Calu3 (cell line): Measurements from ENCODE around the gene TTC28. TPM values are rescaled to one million over a fixed set of nuclear protein-coding genes. Genes with fewer than 3 reads are reported as not detected.
"Not testable (repeated sequence)": the region's sequence is repeated elsewhere in the genome, so short reads cannot be mapped to it uniquely, and the experiment has no call there.

Source experiments
- BruUV-seq: library from RNA; stranded (reverse); fragments of 400-500 nt; replicated peaks from 2 replicates; lab custom pipeline; 2021; lab: Mats Ljungman, UMichigan
- CTCF ChIA-PET: fragments of 300-600 bp; sonication (Branson Sonifier 250); formaldehyde crosslinking; loops from one replicate; lab custom pipeline; 2022; ENCODE audit warnings: antibody characterized with exemption; lab: Charles Lee
- DNase-seq: peaks from one replicate; pipeline ENCODE4 v3.0.0; 2022
- H3K27ac Mint-ChIP-seq: one replicate; pipeline ENCODE4 v1.8.0; 2022; ENCODE audit warnings: mixed read lengths; ENCODE audit not compliant: unreplicated experiment
- H3K27me3 Mint-ChIP-seq: one replicate; pipeline ENCODE4 v1.8.0; 2022; ENCODE audit warnings: mixed read lengths; ENCODE audit not compliant: unreplicated experiment
- H3K36me3 Mint-ChIP-seq: one replicate; pipeline ENCODE4 v1.8.0; 2022; ENCODE audit warnings: mild to moderate bottlenecking, moderate library complexity, mixed read lengths; ENCODE audit not compliant: insufficient read depth, unreplicated experiment
- H3K4me1 Mint-ChIP-seq: one replicate; pipeline ENCODE4 v1.8.0; 2022; ENCODE audit warnings: mild to moderate bottlenecking, low read depth, mixed read lengths; ENCODE audit not compliant: unreplicated experiment
- H3K4me3 Mint-ChIP-seq: one replicate; pipeline ENCODE4 v1.8.0; 2022; ENCODE audit warnings: mild to moderate bottlenecking, low read depth, moderate library complexity, mixed read lengths; ENCODE audit not compliant: unreplicated experiment
- H3K9me3 Mint-ChIP-seq: one replicate; pipeline ENCODE4 v1.8.0; 2022; ENCODE audit warnings: low read depth, mixed read lengths; ENCODE audit not compliant: unreplicated experiment
- intact Hi-C: fragments of 100-400 bp; cut with micrococcal nuclease; formaldehyde crosslinking; loops from one replicate; pipeline ENCODE4 v1.10.0; 2022; ENCODE audit not compliant: unreplicated experiment
- total RNA-seq: library from RNA; stranded (reverse); gene quantifications from 2 replicates; pipeline ENCODE4 v1.2.3, GENCODE V29; 2022
- TF ChIP-seq, protein P1 (sequence below): fragments of 200-600 bp; IDR thresholded peaks from one replicate; pipeline ENCODE4 v1.8.0; 2022; ENCODE audit warnings: antibody characterized with exemption; ENCODE audit not compliant: unreplicated experiment

The TTC28 gene
- total RNA-seq, 1 experiment from 2014 or later, result 5.2 TPM

DNA sequence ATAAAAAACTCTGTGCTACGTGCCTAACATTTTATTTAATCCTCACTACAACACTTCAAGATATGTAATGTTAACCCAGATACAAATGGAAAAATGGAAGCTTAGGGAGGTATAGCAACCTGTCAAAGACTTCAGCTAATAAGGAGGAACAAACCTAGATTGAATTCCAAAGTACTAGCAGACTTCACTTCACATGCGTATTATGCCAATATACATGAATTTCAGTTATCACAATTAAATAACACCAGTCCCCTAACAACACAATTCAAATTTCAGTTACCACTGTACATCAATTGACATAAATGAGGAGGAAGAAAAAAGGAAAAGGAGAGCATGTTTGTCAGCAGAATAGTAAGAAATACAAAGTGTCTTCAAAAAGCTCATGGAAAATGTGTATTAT, 60.4 kb downstream of the TTC28 start:
- CTCF ChIA-PET, result no interaction called here
- Mint-ChIP-seq H3K9me3 (no peaks in the 10 kb centered on the region), H3K27me3 (peaks cover 3% of the 10 kb centered on the region), H3K27ac (no peak overlapping the region), H3K4me1 (no peaks in the 10 kb centered on the region), H3K4me3 (no peak overlapping the region), H3K36me3 (no peaks in the 10 kb centered on the region)
- intact Hi-C loops, result no loop called here
- TF ChIP-seq, protein P1, sequence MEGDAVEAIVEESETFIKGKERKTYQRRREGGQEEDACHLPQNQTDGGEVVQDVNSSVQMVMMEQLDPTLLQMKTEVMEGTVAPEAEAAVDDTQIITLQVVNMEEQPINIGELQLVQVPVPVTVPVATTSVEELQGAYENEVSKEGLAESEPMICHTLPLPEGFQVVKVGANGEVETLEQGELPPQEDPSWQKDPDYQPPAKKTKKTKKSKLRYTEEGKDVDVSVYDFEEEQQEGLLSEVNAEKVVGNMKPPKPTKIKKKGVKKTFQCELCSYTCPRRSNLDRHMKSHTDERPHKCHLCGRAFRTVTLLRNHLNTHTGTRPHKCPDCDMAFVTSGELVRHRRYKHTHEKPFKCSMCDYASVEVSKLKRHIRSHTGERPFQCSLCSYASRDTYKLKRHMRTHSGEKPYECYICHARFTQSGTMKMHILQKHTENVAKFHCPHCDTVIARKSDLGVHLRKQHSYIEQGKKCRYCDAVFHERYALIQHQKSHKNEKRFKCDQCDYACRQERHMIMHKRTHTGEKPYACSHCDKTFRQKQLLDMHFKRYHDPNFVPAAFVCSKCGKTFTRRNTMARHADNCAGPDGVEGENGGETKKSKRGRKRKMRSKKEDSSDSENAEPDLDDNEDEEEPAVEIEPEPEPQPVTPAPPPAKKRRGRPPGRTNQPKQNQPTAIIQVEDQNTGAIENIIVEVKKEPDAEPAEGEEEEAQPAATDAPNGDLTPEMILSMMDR, result no peak
- no TSS peak for BruUV-seq
- no peak for DNase-seq

DNA sequence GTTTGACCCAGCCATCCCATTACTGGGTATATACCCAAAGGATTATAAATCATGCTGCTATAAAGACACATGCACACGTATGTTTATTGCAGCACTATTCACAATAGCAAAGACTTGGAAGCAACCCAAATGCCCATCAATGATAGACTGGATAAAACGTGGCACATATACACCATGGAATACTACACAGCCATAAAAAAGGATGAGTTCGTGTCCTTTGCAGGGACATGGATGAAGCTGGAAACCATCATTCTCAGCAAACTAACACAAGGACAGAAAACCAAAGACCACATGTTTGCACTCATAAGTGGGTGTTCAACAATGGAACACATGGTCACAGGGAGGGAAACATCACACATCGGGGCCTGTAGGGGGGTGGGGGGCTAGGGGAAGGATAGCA, 64.2 kb downstream of the TTC28 start:
- BruUV-seq, H3K9me3 Mint-ChIP-seq, CTCF ChIA-PET, H3K27ac Mint-ChIP-seq, H3K36me3 Mint-ChIP-seq, H3K4me3 Mint-ChIP-seq, intact Hi-C loops, DNase-seq, H3K4me1 Mint-ChIP-seq: not testable (repeated sequence)
- H3K27me3 Mint-ChIP-seq, result peaks cover 40% of the 10 kb centered on the region

DNA sequence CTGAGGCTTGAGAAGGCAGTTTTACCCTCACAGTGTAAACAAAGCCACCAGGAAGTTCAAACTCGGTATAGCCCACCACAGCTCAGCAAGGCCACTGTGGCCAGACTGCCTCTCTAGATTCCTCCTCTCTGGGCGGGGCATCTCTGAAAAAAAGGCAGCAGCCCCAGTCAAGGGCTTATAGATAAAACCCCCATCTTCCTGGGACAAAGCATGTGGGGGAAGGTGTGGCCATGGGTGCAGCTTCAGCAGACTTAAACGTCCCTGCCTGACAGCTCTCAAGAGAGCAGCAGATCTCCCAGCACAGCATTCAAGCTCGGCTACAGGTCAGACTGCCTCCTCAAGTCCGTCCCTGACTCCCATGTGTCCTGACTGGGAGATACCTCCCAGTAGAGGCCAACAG, 69.7 kb downstream of the TTC28 start:
- Mint-ChIP-seq H3K4me1 (no peaks in the 10 kb centered on the region), H3K9me3 (no peaks in the 10 kb centered on the region), H3K27me3 (peaks cover 55% of the 10 kb centered on the region), H3K27ac (no peak overlapping the region), H3K36me3 (no peaks in the 10 kb centered on the region), H3K4me3 (no peak overlapping the region)
- no TSS peak for BruUV-seq
- CTCF ChIA-PET, result interaction anchor here (0.6 kb wide), 2 partner anchors 93 to 329 kb away, joined by 4 to 5 read pairs; no protein-coding TSS in a partner anchor
- TF ChIP-seq, protein P1, result no peak
- no peak for DNase-seq
- intact Hi-C loops, result no loop called here

DNA sequence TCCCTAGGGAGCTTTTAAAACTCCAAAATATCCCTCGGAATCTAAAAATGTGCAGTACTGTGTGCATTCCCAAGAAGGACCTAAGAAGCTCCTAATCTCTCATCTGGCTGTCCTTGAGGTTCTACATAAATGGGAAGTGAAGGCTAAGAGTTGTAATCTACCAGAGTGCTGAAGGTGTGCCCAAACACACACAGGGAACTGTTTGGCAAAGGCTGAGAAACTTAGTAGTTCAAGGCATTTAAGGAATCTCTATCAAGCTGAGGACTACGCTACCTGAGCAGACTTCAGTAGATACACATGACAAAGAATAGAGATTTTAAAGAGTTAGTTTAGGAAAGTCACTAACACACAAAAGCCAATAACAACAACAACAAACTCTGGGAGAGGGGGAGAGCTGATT, 71.1 kb downstream of the TTC28 start:
- intact Hi-C loops, result no loop called here
- no TSS peak for BruUV-seq
- Mint-ChIP-seq H3K27ac (no peak overlapping the region), H3K4me1 (no peaks in the 10 kb centered on the region), H3K27me3 (peaks cover 45% of the 10 kb centered on the region), H3K4me3 (no peak overlapping the region), H3K36me3 (no peaks in the 10 kb centered on the region), H3K9me3 (no peaks in the 10 kb centered on the region)
- no peak for DNase-seq
- TF ChIP-seq, protein P1, result no peak
- CTCF ChIA-PET, result interaction anchor here (0.6 kb wide), 1 partner anchor 565 kb away, joined by 5 read pairs; no protein-coding TSS in a partner anchor

DNA sequence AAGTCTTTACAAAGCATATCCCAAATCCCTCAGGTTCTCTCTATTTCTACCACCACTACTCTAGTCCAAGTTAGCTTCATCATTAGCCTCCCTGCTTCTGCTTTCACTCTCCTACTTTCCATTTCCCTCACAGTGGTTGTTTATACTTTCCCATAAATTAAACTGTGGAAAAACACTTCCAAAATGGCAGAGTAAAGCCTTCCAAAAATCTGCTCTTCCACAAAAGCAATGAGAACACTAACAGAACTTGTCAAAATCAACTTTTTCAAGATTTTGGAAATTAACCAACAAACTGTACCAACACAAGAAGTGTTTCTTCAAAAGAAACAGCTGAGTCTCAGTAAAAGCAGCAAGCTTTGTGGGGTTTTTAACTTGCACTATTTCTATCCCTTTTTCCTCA, 71.8 kb downstream of the TTC28 start:
- Mint-ChIP-seq H3K4me1 (no peaks in the 10 kb centered on the region), H3K27ac (no peak overlapping the region), H3K9me3 (no peaks in the 10 kb centered on the region), H3K4me3 (no peak overlapping the region), H3K36me3 (no peaks in the 10 kb centered on the region), H3K27me3 (peaks cover 38% of the 10 kb centered on the region)
- BruUV-seq, result no TSS peak
- intact Hi-C loops, result no loop called here
- TF ChIP-seq, protein P1, result no peak
- CTCF ChIA-PET, result no interaction called here
- no peak for DNase-seq
